ENCODE results near the gene NAP1L5. TPM values are rescaled to one million over a fixed set of nuclear protein-coding genes. Genes with fewer than 3 reads are reported as not detected.
A peak's percentile ranks its signal among the peaks of the same experiment; 100 is the strongest.

NAP1L5 gene
- total and polyA plus RNA-seq, 9 of the 15 experiments (the other 6 are each of a cell fraction or from before 2014, with no cell fraction given) = 2.4 to 10.6 (median 7.0) TPM

- peak; percentile 68 for TF ChIP-seq ZBTB33 (CRISPR knock-in tag; IDR thresholded peaks at IDR 0.05)
- peak; percentile 66 for TF ChIP-seq POLR2G (IDR thresholded peaks at IDR 0.05; ENCODE audit: low read depth, low read length)
- peak; percentile 63 for TF ChIP-seq RBFOX2 (IDR thresholded peaks at IDR 0.05; ENCODE audit: low read depth, low read length)
- TF ChIP-seq UBTF (IDR thresholded peaks at IDR 0.05; ENCODE audit: borderline replicate concordance in 1 of 2, low read depth in 2 of 2, low read length in 2 of 2) = no peak
Observed at GRCh38 chr4:88697588-88698329, at the start of gene NAP1L5 (continued).

- ChIA-PET CTCF (ENCODE audit: low intra/inter-chr PET ratio) (no interaction called here), POLR2A (no interaction called here)
- ATAC-seq (no peak), DNase-seq (ENCODE audit: extremely low read depth in 1 of 4, low spot score in 3 of 4) (no peak), FAIRE-seq (no peak)
- no peak overlapping the region for H3K9ac ChIP-seq (ENCODE audit: insufficient read depth in 1 of 2, low read depth in 2 of 2, low read length in 2 of 2)
- 91% methylated on average over 7 of the region's 7 CpGs for WGBS (ENCODE audit: insufficient coverage, low coverage, missing lambda C conversion rate)
- TF ChIP-seq HBP1 (CRISPR knock-in tag; IDR thresholded peaks at IDR 0.05) = no peak
- H3K36me3 ChIP-seq (ENCODE audit: control insufficient read depth, insufficient read depth, low read length) = peaks cover 53% of the 10 kb centered on the region; the same call in 2 of the 3 replicates
- no peaks in the 10 kb centered on the region for H3K9me3 ChIP-seq (replicated peaks; ENCODE audit: control insufficient read depth, insufficient read depth, low read depth, low read length)
- no peaks in the 10 kb centered on the region for H3K4me1 ChIP-seq (replicated peaks in 1 of 2; ENCODE audit: control insufficient read depth in 2 of 2, insufficient read depth in 2 of 2, low read length in 2 of 2)
- no peaks in the 10 kb centered on the region for H4K20me1 ChIP-seq (replicated peaks; ENCODE audit: control insufficient read depth, insufficient read depth, low read length)
- H3K27me3 ChIP-seq (ENCODE audit: control insufficient read depth in 2 of 2, insufficient read depth in 2 of 2, low read length in 2 of 2) = no peaks in the 10 kb centered on the region
- H2AFZ ChIP-seq (ENCODE audit: low read depth, low read length) = no peak overlapping the region
- no peak overlapping the region for H3K4me2 ChIP-seq (ENCODE audit: insufficient read depth, low read length)
- intact Hi-C loops (cut with micrococcal nuclease) = no loop called here
- no TSS peak for BruUV-seq (replicated peaks)
- H3K9me1 ChIP-seq (ENCODE audit: control insufficient read depth, insufficient read depth, low read length) = no peaks in the 10 kb centered on the region
- in situ Hi-C loops (cut with MboI) = no loop called here
- H3K79me2 ChIP-seq (ENCODE audit: control insufficient read depth, insufficient read depth, low read length) = no peaks in the 10 kb centered on the region
- H3K27ac ChIP-seq (ENCODE audit: extremely low read depth, low read depth, low read length) = no peak overlapping the region
- no peak overlapping the region for H3K4me3 ChIP-seq
Observed at GRCh38 chr4:88747351-88747750, 49.7 kb upstream of the NAP1L5 start.

All from K562 (cell line).